Neural cell (in vitro differentiated cells): ENCODE results near the gene TSPAN4. TPM values are rescaled to one million over a fixed set of nuclear protein-coding genes. Genes with fewer than 3 reads are reported as not detected.

Experiments used
- H2AFZ ChIP-seq: fragments of 200-600, 300-800 bp; sonication (generic), shearing (Covaris generic); 2 replicates; pipeline ENCODE4 v1.6.0; 2014; ENCODE audit warnings: low read depth, mild to moderate bottlenecking, antibody characterized with exemption, low read length, moderate library complexity
- H3F3A ChIP-seq: fragments of 200-600 bp; shearing (Covaris generic); 2 replicates; pipeline ENCODE4 v1.6.1; 2016; ENCODE audit warnings: mild to moderate bottlenecking, moderate library complexity, mixed read lengths, antibody characterized with exemption, low read length; ENCODE audit not compliant: insufficient read depth, poor library complexity, severe bottlenecking
- H3K27ac ChIP-seq: fragments of 200-600, 300-800 bp; sonication (generic), shearing (Covaris generic); 2 replicates; pipeline ENCODE4 v1.5.1; 2014; ENCODE audit warnings: mild to moderate bottlenecking, low read length, moderate library complexity
- H3K27me3 ChIP-seq: fragments of 300-800, 200-600 bp; sonication (generic), shearing (Covaris generic); 2 replicates; pipeline ENCODE4 v1.6.0; 2014; ENCODE audit warnings: mild to moderate bottlenecking, low read depth, low read length, moderate library complexity; ENCODE audit not compliant: insufficient read depth
- H3K36me3 ChIP-seq: fragments of 300-800, 200-600 bp; sonication (generic), shearing (Covaris generic); 2 replicates; pipeline ENCODE4 v1.5.1; 2014; ENCODE audit warnings: mild to moderate bottlenecking, antibody characterized with exemption, low read length, moderate library complexity; ENCODE audit not compliant: insufficient read depth
- H3K4me2 ChIP-seq: fragments of 300-800, 200-600 bp; sonication (generic), shearing (Covaris generic); 2 replicates; pipeline ENCODE4 v1.6.0; 2014; ENCODE audit warnings: mild to moderate bottlenecking, low read length
- H3K4me3 ChIP-seq: fragments of 300-800, 200-600 bp; sonication (generic), shearing (Covaris generic); 2 replicates; pipeline ENCODE4 v1.5.1; 2014; ENCODE audit warnings: mild to moderate bottlenecking, low read length, moderate library complexity
- H3K79me2 ChIP-seq: fragments of 200-600 bp; shearing (Covaris generic); replicated peaks from 2 replicates; pipeline ENCODE4 v1.6.0; 2014; ENCODE audit warnings: mild to moderate bottlenecking, low read length, moderate library complexity; ENCODE audit not compliant: insufficient read depth
- H3K9ac ChIP-seq: fragments of 300-800, 200-600 bp; sonication (generic), shearing (Covaris generic); 2 replicates; pipeline ENCODE4 v1.6.1; 2016; ENCODE audit warnings: mild to moderate bottlenecking, low read length, mixed read lengths
- H3K9me2 ChIP-seq: fragments of 200-600 bp; shearing (Covaris generic); 2 replicates; pipeline ENCODE4 v1.6.1; 2016; ENCODE audit warnings: mild to moderate bottlenecking, low read length, mixed read lengths; ENCODE audit not compliant: insufficient read depth
- H3K9me3 ChIP-seq: fragments of 200-600, 300-800 bp; sonication (generic), shearing (Covaris generic); 2 replicates; pipeline ENCODE4 v1.6.1; 2016; ENCODE audit warnings: mild to moderate bottlenecking, mixed run types, low read length, moderate library complexity, mixed read lengths
- H4K20me1 ChIP-seq: fragments of 200-600 bp; shearing (Covaris generic); 2 replicates; pipeline ENCODE4 v1.6.1; 2016; ENCODE audit warnings: mild to moderate bottlenecking, mixed run types; ENCODE audit not compliant: insufficient read depth
- EP300 ChIP-seq: fragments of 450-650 bp; conservative IDR thresholded peaks from 2 replicates; pipeline ENCODE4 v1.6.1; 2014; ENCODE audit warnings: antibody characterized with exemption, mild to moderate bottlenecking, moderate library complexity; ENCODE audit not compliant: poor library complexity, severe bottlenecking
- EZH2 ChIP-seq: fragments of 200-600, 300-800 bp; shearing (Covaris generic), sonication (generic); IDR thresholded peaks from 2 replicates; pipeline ENCODE4 v1.6.1; 2014; ENCODE audit warnings: antibody characterized with exemption, low read length, borderline replicate concordance, mild to moderate bottlenecking; ENCODE audit not compliant: insufficient read depth, poor library complexity, severe bottlenecking
- MXI1 ChIP-seq: fragments of 450-650 bp; conservative IDR thresholded peaks from 2 replicates; pipeline ENCODE4 v1.6.1; 2014; ENCODE audit warnings: antibody characterized with exemption, mild to moderate bottlenecking; ENCODE audit not compliant: poor library complexity, severe bottlenecking
- POLR2AphosphoS5 ChIP-seq: IDR thresholded peaks from 2 replicates; pipeline ENCODE4 v1.6.1; 2012
- RAD21 ChIP-seq: fragments of 450-650 bp; conservative IDR thresholded peaks from 2 replicates; pipeline ENCODE4 v1.6.1; 2014; ENCODE audit warnings: antibody characterized with exemption, mild to moderate bottlenecking, moderate library complexity
- SMC3 ChIP-seq: fragments of 450-650 bp; conservative IDR thresholded peaks from 2 replicates; pipeline ENCODE4 v1.6.1; 2014; ENCODE audit warnings: antibody characterized with exemption, mild to moderate bottlenecking, moderate library complexity; ENCODE audit not compliant: poor library complexity
- TAF1 ChIP-seq: IDR thresholded peaks from 2 replicates; pipeline ENCODE4 v1.6.1; 2012; ENCODE audit warnings: low read depth
- polyA plus RNA-seq: library from polyadenylated mRNA; depleted of rRNA; stranded (reverse); fragments of >200 nt; gene quantifications from 2 replicates; pipeline ENCODE4 v1.2.3, GENCODE V29; 2014
- TF ChIP-seq, protein P1 (sequence below): IDR thresholded peaks from 2 replicates; pipeline ENCODE4 v1.6.1; 2012; ENCODE audit warnings: borderline replicate concordance
- TF ChIP-seq, protein P2 (sequence below): fragments of 450-650 bp; IDR thresholded peaks from 2 replicates; pipeline ENCODE4 v1.5.1; 2014; ENCODE audit warnings: antibody characterized with exemption, mild to moderate bottlenecking, moderate library complexity; ENCODE audit not compliant: poor library complexity, severe bottlenecking

TSPAN4 gene
- polyA plus RNA-seq, 1 donor from 2014 or later, result 68.1 TPM

DNA sequence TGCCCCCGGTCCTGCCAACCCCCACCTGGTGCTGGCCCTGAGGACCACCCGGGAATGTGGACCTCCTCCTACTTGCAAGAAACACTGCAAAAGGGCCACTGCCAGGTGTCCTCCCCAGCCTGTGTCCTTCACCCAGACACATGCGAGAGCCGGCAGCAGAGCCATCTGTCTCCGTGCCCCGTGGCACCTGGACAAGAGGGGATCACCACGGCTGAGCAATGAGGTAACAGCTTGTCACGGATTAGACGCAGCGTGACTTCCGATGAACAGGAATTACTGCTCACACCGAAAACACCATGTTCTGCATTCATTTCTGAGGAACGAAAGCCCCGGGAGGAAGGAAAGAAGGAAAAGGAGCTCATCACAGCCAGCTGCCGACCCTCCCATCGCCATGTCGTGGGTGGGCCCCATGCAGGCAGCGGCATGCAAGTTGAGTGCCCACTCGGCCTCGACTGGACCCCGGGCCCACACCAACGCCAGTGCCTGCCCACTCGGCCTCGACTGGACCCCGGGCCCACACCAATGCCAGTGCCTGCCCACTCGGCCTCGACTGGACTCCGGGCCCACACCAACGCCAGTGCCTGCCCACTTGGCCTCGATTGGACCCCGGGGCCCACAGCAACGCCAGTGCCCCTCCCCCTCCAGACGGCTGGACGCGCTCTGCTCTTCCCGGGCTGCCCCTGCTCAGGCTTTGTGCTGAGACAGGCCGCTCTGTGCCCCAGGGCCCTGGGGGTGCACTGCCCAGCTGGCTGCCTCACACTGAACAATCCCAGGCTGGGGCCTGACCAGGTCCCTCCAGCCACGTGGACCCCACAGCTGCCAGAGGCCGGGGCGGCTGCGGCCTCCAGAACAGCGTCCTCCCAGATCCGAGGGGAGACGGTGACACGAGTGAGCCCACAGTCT, 45.9 kb downstream of the TSPAN4 start:
- Histone ChIP-seq H3K4me2 (no peak overlapping the region), H3K9ac (no peak overlapping the region), H3K4me3 (no peak overlapping the region), H3K27ac (peak overlapping the region; percentile 99), H3K79me2 (no peaks in the 10 kb centered on the region), H2AFZ (no peak overlapping the region), H3K27me3 (no peaks in the 10 kb centered on the region), H3K36me3 (no peaks in the 10 kb centered on the region), H3K9me3 (no peaks in the 10 kb centered on the region), H4K20me1 (no peaks in the 10 kb centered on the region), H3K9me2 (no peaks in the 10 kb centered on the region), H3F3A (no peaks in the 10 kb centered on the region)
- TF ChIP-seq RAD21 (no peak), SMC3 (no peak), POLR2AphosphoS5 (no peak), MXI1 (no peak), EP300 (no peak), TAF1 (no peak), EZH2 (no peak)
- TF ChIP-seq, protein P1, sequence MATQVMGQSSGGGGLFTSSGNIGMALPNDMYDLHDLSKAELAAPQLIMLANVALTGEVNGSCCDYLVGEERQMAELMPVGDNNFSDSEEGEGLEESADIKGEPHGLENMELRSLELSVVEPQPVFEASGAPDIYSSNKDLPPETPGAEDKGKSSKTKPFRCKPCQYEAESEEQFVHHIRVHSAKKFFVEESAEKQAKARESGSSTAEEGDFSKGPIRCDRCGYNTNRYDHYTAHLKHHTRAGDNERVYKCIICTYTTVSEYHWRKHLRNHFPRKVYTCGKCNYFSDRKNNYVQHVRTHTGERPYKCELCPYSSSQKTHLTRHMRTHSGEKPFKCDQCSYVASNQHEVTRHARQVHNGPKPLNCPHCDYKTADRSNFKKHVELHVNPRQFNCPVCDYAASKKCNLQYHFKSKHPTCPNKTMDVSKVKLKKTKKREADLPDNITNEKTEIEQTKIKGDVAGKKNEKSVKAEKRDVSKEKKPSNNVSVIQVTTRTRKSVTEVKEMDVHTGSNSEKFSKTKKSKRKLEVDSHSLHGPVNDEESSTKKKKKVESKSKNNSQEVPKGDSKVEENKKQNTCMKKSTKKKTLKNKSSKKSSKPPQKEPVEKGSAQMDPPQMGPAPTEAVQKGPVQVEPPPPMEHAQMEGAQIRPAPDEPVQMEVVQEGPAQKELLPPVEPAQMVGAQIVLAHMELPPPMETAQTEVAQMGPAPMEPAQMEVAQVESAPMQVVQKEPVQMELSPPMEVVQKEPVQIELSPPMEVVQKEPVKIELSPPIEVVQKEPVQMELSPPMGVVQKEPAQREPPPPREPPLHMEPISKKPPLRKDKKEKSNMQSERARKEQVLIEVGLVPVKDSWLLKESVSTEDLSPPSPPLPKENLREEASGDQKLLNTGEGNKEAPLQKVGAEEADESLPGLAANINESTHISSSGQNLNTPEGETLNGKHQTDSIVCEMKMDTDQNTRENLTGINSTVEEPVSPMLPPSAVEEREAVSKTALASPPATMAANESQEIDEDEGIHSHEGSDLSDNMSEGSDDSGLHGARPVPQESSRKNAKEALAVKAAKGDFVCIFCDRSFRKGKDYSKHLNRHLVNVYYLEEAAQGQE, result no peak
- TF ChIP-seq, protein P2, sequence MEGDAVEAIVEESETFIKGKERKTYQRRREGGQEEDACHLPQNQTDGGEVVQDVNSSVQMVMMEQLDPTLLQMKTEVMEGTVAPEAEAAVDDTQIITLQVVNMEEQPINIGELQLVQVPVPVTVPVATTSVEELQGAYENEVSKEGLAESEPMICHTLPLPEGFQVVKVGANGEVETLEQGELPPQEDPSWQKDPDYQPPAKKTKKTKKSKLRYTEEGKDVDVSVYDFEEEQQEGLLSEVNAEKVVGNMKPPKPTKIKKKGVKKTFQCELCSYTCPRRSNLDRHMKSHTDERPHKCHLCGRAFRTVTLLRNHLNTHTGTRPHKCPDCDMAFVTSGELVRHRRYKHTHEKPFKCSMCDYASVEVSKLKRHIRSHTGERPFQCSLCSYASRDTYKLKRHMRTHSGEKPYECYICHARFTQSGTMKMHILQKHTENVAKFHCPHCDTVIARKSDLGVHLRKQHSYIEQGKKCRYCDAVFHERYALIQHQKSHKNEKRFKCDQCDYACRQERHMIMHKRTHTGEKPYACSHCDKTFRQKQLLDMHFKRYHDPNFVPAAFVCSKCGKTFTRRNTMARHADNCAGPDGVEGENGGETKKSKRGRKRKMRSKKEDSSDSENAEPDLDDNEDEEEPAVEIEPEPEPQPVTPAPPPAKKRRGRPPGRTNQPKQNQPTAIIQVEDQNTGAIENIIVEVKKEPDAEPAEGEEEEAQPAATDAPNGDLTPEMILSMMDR, result no peak

DNA sequence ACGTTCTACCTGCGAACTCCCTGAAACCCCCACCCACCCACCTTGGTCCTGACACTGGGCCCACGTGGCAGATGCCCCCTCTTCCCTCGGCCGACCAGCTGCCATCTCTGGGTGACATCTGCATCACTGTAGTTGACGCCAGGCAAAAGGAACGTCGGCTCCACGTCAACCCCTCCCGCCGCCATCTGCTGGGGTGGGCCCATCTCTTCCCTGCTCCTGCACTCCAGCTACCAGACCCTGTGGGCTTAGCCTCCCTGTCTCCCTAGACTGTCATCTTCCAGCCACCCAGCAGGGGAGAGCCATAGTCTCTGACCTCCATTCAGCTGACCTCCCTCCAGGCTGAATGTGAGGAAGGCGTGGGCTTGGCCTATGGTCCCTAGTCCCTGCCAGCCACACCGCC, 46.6 kb downstream of the TSPAN4 start:
- TF ChIP-seq POLR2AphosphoS5, result no peak
- TF ChIP-seq EP300, result no peak
- TF ChIP-seq, protein P2, result no peak
- TF ChIP-seq MXI1, result no peak
- TF ChIP-seq EZH2, result no peak
- no peak for TF ChIP-seq TAF1
- TF ChIP-seq RAD21, result no peak
- TF ChIP-seq SMC3, result no peak
- TF ChIP-seq, protein P1, result no peak
- Histone ChIP-seq H3K4me2 (no peak overlapping the region), H3K79me2 (no peaks in the 10 kb centered on the region), H3K36me3 (no peaks in the 10 kb centered on the region), H3K9me2 (no peaks in the 10 kb centered on the region), H2AFZ (no peak overlapping the region), H4K20me1 (no peaks in the 10 kb centered on the region), H3K27me3 (no peaks in the 10 kb centered on the region), H3K9ac (peak overlapping the region; percentile 79), H3K4me3 (no peak overlapping the region), H3K9me3 (no peaks in the 10 kb centered on the region), H3F3A (no peaks in the 10 kb centered on the region), H3K27ac (peak overlapping the region; percentile 99)
